Diencephalon (tissue), 1 donor: ENCODE results near the gene MAGEB3. TPM values are rescaled to one million over a fixed set of nuclear protein-coding genes. Genes with fewer than 3 reads are reported as not detected.

Experiments
- total RNA-seq: library from RNA; depleted of rRNA; stranded (reverse); fragments of >200 nt; gene quantifications from one replicate; pipeline ENCODE4 v1.2.3, GENCODE V29; 2014

Gene MAGEB3
- not detected for total RNA-seq

DNA sequence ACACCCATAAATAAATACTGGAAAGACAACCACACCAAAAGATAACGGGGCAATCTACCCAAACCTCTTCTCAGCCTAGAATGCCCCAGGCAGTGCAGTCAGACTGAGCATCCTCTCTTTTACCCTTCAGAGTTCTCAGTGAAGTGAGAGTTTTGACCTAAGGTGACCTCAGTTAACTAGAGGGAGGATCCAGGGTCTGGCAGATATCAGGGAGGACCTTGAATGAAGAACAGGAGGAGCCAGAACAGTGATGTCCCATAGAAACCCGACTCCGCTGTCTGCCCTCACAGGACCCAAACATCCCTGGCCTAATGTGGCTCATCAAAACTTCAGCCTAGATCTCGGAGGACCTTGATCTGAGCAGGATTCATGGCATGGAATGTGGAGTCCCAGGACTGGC is at the start of gene MAGEB3:
MAGEB3 (plus strand) TSS at position 263 of the 400 bp plus-strand sequence. CDS start 5,268 bp downstream, outside the sequence.

DNA sequence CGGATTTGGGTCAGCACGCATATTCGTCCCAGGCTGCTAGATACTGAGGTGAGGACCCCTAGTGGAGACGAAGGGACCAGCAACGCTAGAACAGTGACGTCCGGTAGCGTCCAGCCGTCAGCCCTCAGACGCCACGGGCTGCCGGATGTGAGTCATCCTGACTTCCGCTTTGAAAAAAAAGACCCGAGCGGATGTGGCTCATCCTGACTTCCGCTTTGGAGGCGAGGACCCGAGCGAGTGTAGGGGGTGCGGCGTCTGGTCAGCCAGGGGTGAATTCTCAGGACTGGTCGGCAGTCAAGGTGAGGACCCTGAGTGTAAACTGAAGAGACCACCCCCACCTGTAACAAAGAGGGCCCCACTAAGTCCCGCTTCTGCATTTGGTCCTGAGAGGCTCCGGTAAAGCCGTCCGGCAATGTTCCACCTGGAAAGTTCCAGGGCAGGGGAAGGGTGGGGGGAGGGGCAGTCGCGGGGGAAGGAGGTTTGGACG is 15.1 kb upstream of the MAGEB3 start, which contains the start of gene MAGEB2:
MAGEB2 (plus strand) TSS at position 207 of the 487 bp plus-strand sequence. CDS start 3,018 bp downstream, outside the sequence.

DNA sequence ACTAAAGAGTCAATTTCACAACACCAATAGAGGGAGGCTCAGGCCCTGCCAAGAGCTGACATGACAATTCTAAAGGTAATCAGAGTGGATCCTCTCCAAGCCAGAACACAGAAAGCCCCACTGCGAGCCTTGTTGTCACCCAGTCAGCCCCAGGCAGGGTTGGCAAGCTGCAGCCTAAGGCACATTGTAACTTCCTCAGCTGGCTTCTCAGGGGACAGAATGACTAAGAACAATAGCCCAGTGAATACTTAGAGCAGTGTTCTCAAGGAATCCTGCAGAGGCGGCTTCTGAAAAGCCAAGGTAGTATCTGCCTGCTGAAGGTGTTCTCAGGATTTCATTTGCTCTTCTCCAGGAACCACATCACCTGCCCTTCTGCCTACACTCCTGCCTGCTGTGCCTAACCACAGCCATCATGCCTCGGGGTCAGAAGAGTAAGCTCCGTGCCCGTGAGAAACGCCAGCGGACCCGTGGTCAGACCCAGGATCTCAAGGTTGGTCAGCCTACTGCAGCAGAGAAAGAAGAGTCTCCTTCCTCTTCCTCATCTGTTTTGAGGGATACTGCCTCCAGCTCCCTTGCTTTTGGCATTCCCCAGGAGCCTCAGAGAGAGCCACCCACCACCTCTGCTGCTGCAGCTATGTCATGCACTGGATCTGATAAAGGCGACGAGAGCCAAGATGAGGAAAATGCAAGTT is 11.4 kb downstream of the MAGEB3 start, which contains the start of gene MAGEB4:
MAGEB4 (plus strand) TSS at position 277 of the 692 bp plus-strand sequence; CDS start at position 413, 136 bp downstream.

DNA sequence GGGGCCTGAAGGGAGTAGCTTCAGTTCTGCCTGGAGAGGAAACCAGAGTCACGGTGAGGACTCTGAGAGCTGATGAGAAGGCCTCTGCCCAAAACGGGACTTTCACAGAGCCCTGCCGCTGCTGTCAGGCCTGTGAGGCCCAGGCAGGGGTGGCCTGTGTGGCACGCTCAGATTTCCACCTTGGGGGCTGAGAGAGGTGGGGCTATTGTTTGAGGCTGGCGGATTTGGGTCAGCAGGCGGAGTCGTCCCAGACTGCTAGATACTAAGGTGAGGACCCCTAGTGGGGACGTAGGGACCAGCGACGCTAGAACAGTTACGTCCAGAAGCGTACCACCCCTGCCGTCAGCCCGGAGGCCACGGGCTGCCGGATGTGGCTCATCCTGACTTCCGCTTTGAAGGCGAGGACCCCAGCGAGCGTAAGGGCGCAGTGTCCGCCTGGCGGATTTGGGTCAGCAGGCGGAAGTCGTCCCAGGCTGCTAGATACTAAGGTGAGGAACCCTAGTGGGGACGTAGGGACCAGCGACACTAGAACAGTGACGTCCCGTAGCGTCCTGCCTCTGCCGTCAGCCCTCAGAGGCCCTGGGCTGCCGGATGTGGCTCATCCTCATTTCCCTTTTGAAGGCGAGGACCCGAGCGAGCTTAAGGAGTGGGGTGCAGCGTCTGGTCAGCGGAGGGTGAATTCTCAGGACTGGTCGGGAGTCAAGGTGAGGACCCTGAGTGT is 16.5 kb downstream of the MAGEB3 start, which contains the start of gene MAGEB1:
MAGEB1 (plus strand) TSS at position 378 of the 721 bp plus-strand sequence. CDS start 3,348 bp downstream, outside the sequence.

Other genes with a start within 250 kb of the MAGEB3 start
- not detected for gene MAGEB2, start 15.1 kb upstream of the MAGEB3 start, total RNA-seq
- gene MAGEB4, start 11.3 kb downstream of the MAGEB3 start, total RNA-seq, result not detected
- gene MAGEB1, start 16.5 kb downstream of the MAGEB3 start, total RNA-seq, result not detected
- gene NR0B1, start 78.7 kb downstream of the MAGEB3 start, total RNA-seq, result 1.4 TPM